GM18867 (cell line): ENCODE measurements around the gene ECSCR.
"Not testable (repeated sequence)": the region's sequence is repeated elsewhere in the genome, so short reads cannot be mapped to it uniquely, and the experiment has no call there.

ENCODE experiments used
- ATAC-seq: cut with Tn5 transposase; IDR thresholded peaks from one replicate; pipeline ENCODE4 v1.9.1; 2021; ENCODE audit warnings: mild to moderate bottlenecking, moderate library complexity; ENCODE audit not compliant: unreplicated experiment

The ECSCR gene

GRCh38 chr5:139446956-139447779 is 15.4 kb downstream of the ECSCR start:
- peak; percentile 44 for ATAC-seq

GRCh38 chr5:139445325-139446170 is 17.0 kb downstream of the ECSCR start:
- no peak for ATAC-seq

DNA sequence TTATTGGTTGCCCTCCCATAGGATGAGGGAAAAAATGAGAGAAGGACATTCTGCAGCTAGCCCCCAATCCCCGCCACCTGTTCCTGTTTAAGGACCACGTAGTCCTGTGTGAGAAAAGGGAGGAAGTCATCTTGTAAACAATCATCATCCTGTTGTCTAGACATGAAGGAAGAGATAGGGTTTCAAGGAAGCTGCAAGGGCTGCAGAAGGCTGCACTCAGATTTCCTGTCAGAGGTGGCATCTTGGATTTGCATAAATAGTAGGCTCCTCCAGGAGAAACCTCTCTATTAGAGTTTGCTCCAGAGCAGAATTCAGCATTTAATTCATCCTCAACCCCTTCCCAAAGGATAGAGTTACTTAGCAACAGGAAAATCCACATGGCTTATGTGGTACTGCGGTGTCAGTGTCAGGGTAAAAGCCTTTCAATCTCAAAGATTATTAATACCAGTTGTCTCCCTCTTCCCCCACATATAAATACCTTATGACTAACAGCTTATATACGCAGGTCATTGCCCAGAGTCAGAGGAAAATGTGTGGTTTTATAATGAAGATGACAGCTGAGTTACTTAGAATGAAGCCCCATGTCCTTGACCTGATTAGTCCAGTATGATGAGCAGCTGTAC is 18.6 kb downstream of the ECSCR start:
- no peak for ATAC-seq

DNA sequence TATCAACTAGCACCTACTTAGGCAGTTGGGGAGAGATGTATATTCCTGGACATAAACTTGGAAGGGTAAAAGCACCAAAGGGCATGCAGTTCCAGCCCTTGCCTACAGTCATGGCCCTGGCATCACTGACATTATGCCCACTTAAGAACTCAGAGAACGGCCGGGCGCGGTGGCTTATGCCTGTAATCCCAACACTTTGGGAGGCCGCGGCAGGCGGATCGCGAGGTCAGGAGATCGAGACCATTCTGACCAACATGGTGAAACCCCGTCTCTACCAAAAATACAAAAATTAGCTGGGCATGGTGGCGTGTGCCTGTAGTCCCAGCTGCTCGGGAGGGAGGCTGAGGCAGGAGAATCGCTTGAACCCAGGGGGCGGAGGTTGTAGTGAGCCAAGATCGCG is 22.1 kb downstream of the ECSCR start:
- ATAC-seq: not testable (repeated sequence)

GRCh38 chr5:139439013-139439903 is 23.3 kb downstream of the ECSCR start, which contains the start of gene DNAJC18:
TSS of gene DNAJC18 (minus strand) at chr5:139439525. CDS start at chr5:139439445, 80 bp downstream.
- ATAC-seq: peak; percentile 94

DNA sequence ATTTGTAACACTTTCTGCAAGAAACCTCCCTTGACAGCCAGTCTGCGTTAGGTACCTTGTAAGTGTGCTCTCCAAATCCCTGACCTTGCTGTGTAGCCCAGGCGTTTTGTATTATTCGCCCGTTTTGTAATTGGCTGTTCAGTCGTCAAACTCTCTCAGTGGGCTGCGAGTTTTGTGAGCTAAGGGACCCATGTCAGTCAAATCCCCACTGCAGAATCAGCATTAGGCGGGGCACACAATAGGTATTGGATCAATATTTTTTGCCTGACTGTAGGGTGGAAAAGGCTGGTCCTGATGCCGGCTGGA is 23.9 kb downstream of the ECSCR start:
- no peak for ATAC-seq

- ATAC-seq: no peak
Observed at GRCh38 chr5:139435676-139436075, 26.9 kb downstream of the ECSCR start.

DNA sequence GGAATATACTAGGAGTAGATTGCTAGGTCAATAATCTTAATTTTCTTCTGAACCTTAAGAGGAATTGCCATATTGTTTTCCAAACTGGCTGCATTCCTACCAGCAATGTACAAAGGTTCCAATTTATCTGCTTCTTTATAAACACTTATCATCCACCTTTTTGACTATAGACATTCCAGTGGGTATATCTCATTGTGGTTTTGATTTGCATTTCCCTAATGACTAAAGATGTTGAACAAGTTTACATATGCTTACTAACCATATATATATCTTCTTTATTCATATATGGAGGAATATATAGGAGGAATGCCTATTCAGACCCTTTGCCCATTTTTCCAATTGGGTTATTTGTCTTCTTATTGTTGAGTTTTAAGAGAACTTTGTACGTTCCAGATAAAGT is 30.8 kb downstream of the ECSCR start:
- ATAC-seq: no peak

DNA sequence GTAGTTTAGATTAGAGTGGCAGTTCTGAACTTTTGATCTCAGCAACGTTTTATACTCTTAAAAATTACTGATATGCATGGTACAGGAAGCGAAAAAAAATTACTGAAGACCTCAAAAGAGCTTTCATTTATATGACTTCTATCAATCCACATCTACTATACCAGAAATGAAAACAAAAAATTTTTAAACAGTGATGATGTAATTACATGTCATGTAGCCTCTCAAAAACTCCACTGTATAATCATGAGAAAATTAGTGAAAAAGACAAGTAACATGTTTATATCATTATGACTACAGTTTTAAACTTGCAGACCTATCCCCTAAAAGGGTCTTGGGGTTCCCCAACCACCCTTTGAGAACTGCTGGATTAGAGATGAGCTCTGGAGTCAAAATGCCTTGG is 32.5 kb downstream of the ECSCR start:
- no peak for ATAC-seq

DNA sequence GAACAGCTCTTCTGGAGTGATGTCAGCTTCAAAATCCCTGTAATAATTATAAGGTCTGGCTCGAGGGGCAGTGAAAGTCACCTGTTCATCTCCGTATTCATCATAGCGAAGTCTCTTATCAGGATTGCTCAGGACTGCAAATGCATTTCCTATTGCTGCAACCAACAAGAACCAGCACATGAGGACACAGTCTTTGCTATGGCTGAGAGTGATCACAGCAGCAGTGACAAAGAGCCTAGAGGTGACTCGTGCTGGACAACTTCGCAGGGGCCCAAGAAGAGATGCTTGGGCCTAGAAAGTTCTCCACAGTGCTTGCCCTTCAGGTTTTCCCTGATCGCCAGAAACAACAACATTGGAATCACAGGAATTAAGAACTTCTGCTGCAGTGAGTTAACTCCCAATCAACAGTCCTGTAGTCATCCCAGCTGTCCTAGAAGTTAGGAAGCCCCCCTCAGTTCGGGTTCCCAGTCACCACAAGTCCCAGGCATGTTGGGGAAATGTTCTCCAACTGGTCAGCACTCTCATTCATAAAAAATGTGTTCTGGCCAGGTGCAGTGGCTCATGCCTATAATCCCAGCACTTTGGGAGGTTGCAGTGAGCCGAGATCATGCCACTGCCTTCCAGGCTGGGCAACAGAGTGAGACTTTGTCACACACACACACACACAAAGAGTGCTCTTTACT is 36.2 kb downstream of the ECSCR start:
- no peak for ATAC-seq

DNA sequence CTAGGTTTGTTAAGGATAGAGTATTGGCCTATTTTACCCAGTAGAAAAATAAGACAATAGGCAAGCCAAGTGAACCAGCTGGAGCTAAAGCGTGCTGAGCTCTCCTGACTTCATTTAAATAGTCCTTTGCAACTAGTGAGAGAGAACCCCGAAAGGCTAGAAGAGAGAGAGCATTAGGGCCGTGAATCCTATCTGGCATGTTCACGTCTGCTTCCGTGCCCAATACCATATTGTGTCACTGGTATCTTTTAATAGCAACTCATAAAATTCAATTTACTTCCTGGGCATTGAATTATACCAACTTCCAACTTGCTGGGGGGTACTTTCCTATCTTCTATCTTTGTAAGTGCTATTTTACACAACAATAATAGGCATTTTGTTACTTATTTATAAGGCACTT is 37.0 kb downstream of the ECSCR start:
- ATAC-seq: no peak

DNA sequence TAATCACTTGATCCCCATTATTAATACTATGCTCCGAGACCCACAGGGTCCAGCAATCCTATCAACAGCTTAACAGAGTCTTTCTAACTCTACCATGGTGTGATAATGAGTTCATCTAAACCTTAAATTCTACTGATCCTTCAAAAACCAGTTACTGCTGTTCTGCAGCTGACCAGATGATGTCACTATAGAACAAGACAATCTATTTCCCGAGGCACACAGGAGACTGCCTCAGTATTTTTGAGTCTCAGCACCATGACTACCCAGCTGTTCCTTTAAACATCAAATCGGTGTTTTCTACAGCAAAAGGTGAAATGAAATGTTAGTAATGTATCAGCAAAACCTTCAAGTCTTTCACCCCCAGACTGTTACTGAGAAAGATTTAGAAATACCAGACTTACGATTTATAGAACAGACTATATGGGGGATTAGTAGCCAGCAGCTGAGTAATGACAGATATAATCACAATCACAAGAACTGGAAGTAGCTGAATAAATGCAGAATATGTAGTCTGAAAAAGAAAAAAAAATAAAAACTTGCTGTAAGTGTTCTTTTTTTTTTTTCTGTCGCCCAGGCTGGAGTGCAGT is 40.1 kb downstream of the ECSCR start:
- ATAC-seq: peak; percentile 58

- no peak for ATAC-seq
Observed at GRCh38 chr5:139419226-139420192, 43.0 kb downstream of the ECSCR start.

GRCh38 chr5:139418793-139419192 is 43.8 kb downstream of the ECSCR start:
- ATAC-seq: no peak

- no peak for ATAC-seq
Observed at GRCh38 chr5:139417214-139417613, 45.3 kb downstream of the ECSCR start.

DNA sequence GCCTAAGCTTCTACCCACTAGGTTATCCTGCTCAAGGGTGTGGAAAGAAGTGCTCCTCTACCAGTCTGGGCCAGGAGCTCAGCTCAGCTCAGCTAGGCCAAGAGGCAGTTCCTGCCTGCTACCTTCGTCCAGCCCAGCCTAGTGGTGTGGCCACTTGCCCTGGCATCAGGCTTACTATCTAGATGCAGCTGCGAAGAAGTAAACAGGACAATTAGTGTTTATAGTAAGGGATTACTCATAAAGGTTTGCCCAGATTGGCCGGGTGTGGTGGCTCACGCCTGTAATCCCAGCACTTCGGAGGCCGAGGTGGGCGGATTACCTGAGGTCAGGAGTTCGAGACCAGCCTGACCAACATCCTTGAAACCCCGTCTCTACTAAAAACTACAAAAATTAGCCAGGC is 45.9 kb downstream of the ECSCR start:
- no peak for ATAC-seq

GRCh38 chr5:139415869-139416268 is 46.7 kb downstream of the ECSCR start:
- no peak for ATAC-seq

DNA sequence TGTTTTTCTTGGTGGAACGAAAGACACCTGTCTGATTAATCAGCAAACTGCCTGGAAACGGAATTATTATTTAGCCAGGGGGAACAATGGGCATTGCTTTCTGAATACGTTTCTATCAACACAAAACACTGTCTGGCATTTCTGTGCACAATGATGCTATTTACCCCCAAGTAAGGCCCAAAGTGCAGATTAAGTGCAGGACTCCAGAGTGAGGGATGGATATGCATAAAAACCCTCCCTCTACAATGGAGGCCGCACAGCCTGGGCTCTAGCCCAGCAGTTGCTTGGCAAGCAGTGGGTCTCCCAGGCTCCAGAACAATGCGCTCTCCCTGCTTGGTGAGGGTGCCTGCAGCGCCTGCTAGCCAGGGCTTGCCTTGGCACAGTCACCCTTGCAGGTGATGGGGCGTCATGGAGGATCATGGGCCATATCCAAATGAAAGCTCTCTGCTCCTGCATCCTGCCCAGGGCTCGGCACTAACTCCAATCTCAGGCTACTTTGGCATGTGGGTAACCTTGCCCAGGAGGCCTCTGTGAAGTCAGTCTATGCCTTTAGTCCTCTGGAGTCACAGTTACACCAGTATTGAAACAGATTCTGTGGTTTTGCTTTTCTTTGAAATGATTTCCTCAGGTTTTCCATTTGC is 47.2 kb downstream of the ECSCR start:
- ATAC-seq: no peak
